Measurements from ENCODE around the gene DIP2A.

DIP2A gene

GRCh38 chr21:46560568-46561444 lies 102.1 kb downstream of the DIP2A start:
- ATAC-seq (ENCODE audit: low read depth): no peak
- peaks cover 69% of the 10 kb centered on the region for H3K36me3 ChIP-seq (ENCODE audit: low read depth)
- no peaks in the 10 kb centered on the region for H3K27me3 ChIP-seq (ENCODE audit: insufficient read depth, poor library complexity, severe bottlenecking)
- H3K27ac ChIP-seq (ENCODE audit: poor library complexity, severe bottlenecking): no peak overlapping the region
- TF ChIP-seq CTCF (IDR thresholded peaks at IDR 0.05; ENCODE audit: poor library complexity, severe bottlenecking): no peak
- no peak for DNase-seq (ENCODE audit: low spot score)
- H3K4me1 ChIP-seq (ENCODE audit: insufficient read depth, poor library complexity, severe bottlenecking): no peaks in the 10 kb centered on the region
- no peak overlapping the region for H3K4me3 ChIP-seq (ENCODE audit: severe bottlenecking)
- no peaks in the 10 kb centered on the region for H3K9me3 ChIP-seq (ENCODE audit: severe bottlenecking)

GRCh38 chr21:46561445-46562090 lies 102.9 kb downstream of the DIP2A start:
- Histone ChIP-seq H3K9me3 (ENCODE audit: severe bottlenecking) (no peaks in the 10 kb centered on the region), H3K4me3 (ENCODE audit: severe bottlenecking) (no peak overlapping the region), H3K4me1 (ENCODE audit: insufficient read depth, poor library complexity, severe bottlenecking) (no peaks in the 10 kb centered on the region), H3K27me3 (ENCODE audit: insufficient read depth, poor library complexity, severe bottlenecking) (no peaks in the 10 kb centered on the region), H3K27ac (ENCODE audit: poor library complexity, severe bottlenecking) (no peak overlapping the region), H3K36me3 (ENCODE audit: low read depth) (peaks cover 62% of the 10 kb centered on the region)
- DNase-seq (ENCODE audit: low spot score) (no peak), ATAC-seq (ENCODE audit: low read depth) (no peak)
- TF ChIP-seq CTCF (IDR thresholded peaks at IDR 0.05; ENCODE audit: poor library complexity, severe bottlenecking): no peak

- no peak for TF ChIP-seq CTCF (IDR thresholded peaks at IDR 0.05; ENCODE audit: poor library complexity, severe bottlenecking)
- ATAC-seq (ENCODE audit: low read depth) (no peak; the same call in 2 of the 3 replicates), DNase-seq (ENCODE audit: low spot score) (no peak)
- Histone ChIP-seq H3K27me3 (ENCODE audit: insufficient read depth, poor library complexity, severe bottlenecking) (no peaks in the 10 kb centered on the region), H3K9me3 (ENCODE audit: severe bottlenecking) (no peaks in the 10 kb centered on the region), H3K36me3 (ENCODE audit: low read depth) (peaks cover 63% of the 10 kb centered on the region), H3K4me1 (ENCODE audit: insufficient read depth, poor library complexity, severe bottlenecking) (no peaks in the 10 kb centered on the region), H3K27ac (ENCODE audit: poor library complexity, severe bottlenecking) (no peak overlapping the region), H3K4me3 (ENCODE audit: severe bottlenecking) (no peak overlapping the region)
Observed at GRCh38 chr21:46562472-46562871, 103.8 kb downstream of the DIP2A start.

GRCh38 chr21:46562964-46563607 lies 104.4 kb downstream of the DIP2A start:
- no peak for DNase-seq (ENCODE audit: low spot score)
- H3K9me3 ChIP-seq (ENCODE audit: severe bottlenecking): no peaks in the 10 kb centered on the region
- no peak for TF ChIP-seq CTCF (IDR thresholded peaks at IDR 0.05; ENCODE audit: poor library complexity, severe bottlenecking)
- no peaks in the 10 kb centered on the region for H3K27me3 ChIP-seq (ENCODE audit: insufficient read depth, poor library complexity, severe bottlenecking)
- H3K4me1 ChIP-seq (ENCODE audit: insufficient read depth, poor library complexity, severe bottlenecking): no peaks in the 10 kb centered on the region
- ATAC-seq (ENCODE audit: low read depth): no peak
- peaks cover 65% of the 10 kb centered on the region for H3K36me3 ChIP-seq (ENCODE audit: low read depth)
- H3K27ac ChIP-seq (ENCODE audit: poor library complexity, severe bottlenecking): no peak overlapping the region
- no peak overlapping the region for H3K4me3 ChIP-seq (ENCODE audit: severe bottlenecking)

Measured in RWPE2 (cell line).